HG03457 (cell line): ENCODE measurements around the gene BMERB1.
"Not testable (repeated sequence)": the region's sequence is repeated elsewhere in the genome, so short reads cannot be mapped to it uniquely, and the experiment has no call there.

ENCODE experiments used
- ATAC-seq: cut with Tn5 transposase; IDR thresholded peaks from one replicate; pipeline ENCODE4 v1.9.1; 2021; ENCODE audit warnings: moderate number of reproducible peaks; ENCODE audit not compliant: unreplicated experiment

The BMERB1 gene

DNA sequence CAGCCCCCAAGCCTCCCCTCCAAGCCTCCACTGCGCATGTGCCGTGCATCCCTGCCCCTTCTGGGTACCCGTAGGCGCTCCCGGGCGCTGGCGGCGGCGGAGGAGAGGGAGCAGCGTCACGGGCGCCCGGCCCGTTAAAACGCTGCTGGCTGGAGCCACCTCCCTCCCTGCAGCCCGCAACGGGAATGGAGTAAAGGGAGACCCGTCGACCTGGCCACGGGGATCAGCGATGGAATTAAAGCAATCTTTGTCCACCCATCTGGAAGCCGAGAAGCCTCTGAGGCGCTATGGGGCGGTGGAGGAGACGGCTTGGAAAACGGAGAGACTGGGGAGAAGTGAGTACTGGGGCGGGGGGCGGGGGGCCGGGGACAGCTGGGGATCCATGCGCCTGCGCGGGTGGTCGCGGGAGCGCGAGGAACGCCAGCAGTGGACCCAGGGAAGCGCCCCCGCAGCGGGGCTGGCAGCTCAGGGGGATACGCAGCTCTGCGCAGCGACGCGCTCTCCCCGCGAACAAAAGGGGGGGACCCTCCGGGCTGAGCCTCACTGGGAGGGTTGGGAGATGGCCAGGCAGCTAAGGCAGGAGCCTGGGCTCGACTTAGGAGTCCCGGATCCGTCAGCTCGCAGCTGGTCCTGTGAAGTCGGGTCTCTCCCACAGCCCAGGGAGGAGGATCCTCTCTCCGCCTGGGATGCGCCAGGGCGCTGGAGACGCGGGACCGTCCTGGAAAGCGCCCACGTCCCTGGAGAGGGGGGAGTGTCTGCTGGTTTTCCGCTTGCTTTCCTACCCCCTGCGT lies at the start of gene BMERB1:
TSS of gene BMERB1 (plus strand) at position 164 of the 791 bp plus-strand sequence. CDS start at position 230, 66 bp downstream.
- no peak for ATAC-seq

DNA sequence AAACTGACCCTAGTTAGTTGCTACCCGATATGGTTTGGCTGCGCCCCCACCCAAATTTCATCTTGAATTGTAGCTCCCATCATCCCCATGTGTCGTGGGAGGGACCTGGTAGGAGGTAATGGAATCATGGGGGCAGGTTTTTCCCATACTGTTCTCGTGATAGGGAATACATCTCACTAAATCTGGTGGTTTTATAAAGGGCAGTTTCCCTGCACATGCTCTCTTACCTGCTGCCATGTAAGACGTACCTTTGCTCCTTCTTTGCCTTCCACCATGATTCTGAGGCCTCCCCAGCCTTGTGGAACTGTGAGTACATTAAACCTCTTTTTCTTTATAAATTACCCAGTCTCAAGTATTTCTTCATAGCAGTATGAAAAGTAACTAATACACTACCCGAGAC lies 46.3 kb upstream of the BMERB1 start:
- not testable (repeated sequence) for ATAC-seq

DNA sequence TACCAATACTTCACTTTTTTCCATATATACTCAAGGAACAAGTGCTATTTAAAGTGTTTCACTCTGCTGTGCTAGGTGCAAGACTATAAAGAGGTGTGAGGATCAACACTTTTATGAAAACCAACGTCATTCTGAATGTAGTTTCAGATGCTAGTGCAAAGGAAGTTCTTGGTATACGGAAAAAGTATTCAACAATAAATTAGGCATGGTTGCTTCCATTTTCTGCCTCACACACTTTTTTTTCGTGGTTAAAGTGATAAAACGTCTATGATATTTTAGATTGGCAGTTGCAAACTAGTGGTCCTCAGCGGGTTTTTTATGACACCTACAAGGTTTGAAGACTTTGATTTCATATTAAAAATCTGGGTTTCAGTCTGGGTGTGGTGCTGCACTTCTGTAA lies 44.5 kb upstream of the BMERB1 start:
- not testable (repeated sequence) for ATAC-seq

DNA sequence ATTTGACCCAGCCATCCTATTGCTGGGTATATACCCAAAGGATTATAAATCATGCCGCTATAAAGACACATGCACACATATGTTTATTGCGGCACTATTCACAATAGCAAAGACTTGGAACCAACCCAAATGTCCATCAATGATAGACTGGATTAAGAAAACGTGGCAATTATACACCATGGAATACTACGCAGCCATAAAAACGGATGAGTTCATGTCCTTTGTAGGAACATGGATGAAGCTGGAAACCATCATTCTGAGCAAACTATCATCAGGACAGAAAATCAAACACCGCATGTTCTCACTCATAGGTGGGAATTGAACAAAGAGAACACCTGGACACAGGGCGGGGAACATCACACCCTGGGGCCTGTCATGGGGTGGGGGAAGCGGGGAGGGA lies 41.4 kb upstream of the BMERB1 start:
- not testable (repeated sequence) for ATAC-seq

DNA sequence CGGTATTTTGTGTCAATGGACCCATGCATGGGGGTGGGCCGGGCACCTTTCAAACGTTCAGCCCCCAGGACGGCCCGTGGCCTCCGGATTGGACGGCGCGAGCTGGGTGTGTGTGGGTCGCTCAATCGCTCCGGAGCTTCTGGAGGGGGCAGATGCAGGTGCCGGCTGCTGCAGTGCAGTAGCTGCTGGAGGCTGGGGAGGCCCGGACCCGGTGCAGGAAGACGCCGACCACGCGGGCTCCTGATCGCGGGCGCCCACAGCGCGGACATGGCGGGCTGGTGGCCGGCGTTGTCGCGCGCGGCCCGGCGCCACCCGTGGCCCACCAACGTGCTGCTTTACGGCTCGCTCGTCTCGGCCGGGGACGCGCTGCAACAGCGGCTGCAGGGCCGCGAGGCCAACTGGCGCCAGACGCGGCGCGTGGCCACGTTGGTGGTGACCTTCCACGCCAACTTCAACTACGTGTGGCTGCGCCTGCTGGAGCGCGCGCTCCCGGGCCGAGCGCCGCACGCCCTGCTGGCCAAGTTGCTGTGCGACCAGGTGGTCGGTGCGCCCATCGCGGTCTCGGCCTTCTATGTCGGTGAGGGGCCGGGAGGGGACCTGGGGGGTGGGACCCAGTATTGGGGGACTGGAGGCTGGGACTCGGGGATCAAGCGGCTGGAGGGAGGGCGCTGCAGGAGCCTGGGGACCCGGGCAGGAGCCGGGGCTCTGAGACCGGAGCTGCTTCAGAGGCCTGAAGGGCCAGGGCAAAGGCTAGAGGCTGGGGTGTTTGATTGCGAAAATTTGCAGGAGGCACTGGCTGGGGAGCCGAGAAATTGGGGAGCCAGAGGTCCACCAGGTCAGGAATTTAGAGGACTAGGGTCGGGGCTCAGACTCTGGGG lies 38.5 kb upstream of the BMERB1 start, which contains the start of gene MPV17L:
TSS of gene MPV17L (plus strand) at position 124 of the 878 bp plus-strand sequence. CDS start at position 268, 144 bp downstream.
- ATAC-seq = not testable (repeated sequence)

DNA sequence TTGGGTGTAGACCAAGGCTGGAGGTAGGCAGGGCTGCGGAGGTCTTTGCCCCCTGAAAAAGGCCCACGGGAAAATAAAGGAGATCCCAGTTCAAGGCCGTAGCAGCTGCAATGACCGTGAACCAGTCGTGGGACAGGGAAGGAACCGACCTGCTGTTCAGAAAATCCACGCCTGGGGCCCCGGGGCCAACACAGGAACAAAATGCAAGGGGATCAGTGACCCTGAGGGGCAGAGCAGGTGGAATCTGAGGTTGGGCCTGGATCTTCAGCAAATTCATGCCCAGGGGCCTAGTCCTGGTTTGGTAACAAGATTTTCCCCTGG lies 37.9 kb upstream of the BMERB1 start:
- not testable (repeated sequence) for ATAC-seq

DNA sequence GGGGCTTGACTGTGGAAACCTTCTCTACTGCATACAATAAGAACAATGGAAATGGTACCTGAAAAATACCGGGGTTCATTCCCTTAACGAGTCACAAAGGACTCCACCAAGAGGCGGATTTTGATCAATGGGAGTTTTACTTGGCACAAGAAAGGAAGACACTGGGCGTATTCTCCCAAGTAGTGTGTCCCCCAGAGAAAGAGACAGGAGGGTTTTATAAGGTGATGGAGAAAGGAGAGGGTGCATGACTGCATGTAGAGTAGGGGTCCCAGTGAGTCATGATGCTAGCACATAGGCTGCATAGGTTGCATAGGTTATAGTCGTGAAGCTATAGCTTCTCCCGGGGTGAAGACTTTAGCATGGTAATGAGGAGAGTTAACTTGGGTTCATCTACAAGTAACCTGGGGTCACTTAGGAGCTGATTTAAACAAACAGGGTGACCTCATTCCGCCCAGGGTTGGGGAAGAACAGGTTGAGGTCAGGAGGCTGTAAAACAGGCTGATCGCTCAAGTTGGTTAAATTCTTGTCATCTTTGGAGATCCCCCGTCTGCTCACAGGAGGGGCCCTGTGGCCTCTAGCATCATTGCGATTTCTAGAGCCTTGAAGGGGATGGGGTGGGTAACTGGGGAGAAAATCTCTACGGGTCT lies 37.3 kb upstream of the BMERB1 start:
- no peak for ATAC-seq

DNA sequence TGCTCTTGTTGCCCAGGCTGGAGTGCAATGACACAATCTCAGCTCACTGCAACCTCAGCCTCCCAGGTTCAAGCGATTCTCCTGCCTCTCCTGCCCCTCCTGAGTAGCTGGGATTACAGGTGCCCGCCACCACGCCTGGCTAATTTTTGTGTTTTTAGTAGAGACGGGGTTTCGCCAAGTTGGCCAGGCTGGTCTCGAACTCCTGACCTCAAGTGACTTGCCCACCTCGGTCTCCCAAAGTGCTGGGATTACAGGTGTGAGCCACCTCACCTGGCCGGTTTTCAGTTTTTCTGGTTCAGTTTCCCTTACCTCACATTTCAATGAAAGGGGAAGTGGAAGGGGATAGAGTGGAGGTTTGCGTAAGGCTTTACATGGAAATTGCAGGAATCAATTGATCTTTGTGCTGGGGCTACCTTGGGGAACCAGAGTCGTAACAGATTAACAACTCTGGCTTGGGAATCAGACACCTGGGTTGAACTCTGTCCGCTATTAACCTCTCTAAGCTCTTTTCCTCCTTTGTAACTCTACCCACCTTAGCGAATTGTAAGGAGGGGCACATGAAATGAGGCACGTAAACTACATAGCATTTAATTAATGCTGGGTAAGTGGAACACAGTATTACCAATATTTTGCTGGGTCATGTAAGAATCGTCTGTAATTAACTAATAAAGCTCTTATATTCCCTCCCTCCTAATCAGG lies 35.6 kb upstream of the BMERB1 start:
- ATAC-seq = no peak

DNA sequence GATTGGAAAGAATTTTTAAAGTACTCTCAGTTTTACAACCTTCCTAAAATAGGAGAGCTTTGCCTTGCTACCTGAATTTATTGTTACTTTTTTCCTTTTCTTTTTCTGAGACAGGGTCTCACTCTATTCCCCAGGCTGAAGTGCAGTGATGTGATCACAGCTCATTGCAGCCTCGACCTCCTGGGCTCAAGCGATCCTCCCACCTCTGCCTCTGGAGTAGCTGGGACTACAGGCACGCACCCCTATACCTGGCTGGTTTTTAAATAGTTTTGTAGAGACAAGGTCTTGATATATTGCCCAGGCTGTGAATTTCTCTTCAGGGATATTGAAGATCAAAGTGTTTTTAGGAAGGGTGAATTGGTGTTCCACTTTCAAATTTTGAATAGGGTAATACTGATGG lies 35.1 kb upstream of the BMERB1 start:
- no peak for ATAC-seq

DNA sequence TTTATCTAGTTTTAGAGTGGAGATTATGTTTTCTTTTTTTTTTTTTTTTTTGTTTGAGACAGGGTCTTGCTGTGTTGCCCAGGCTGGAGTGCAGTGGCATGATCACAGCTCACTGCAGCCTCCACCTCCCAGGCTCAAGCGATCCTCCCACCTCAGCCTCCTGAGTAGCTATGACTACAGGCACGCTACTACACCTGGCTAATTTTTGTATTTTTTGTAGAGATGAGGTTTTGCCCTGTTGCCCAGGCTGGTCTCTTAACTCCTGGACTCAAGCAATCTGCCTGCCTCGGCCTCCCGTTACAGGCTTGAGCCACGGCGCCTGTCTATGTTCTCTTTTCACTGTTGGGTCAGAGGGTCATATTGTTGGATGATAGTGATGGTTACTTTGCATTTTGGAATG lies 34.1 kb upstream of the BMERB1 start:
- not testable (repeated sequence) for ATAC-seq

DNA sequence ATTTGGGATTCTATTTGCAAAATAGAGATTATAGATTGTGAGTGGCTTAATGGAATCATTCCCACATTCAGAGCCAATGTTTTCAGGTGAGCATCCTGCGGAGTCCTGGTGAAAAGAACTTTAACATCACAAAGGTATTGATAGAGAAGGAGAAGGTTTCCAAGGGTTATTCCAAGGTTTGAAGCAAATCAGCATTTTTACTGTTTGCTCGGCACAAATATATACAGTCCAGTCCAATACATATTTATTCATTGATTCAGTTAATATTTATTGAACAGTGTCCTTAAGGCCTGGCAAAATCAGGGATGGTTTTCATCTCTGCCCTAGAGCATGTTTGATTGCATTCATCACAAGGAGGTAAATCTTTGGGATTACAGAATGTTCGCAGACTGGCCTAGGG lies 32.4 kb upstream of the BMERB1 start:
- ATAC-seq = no peak

DNA sequence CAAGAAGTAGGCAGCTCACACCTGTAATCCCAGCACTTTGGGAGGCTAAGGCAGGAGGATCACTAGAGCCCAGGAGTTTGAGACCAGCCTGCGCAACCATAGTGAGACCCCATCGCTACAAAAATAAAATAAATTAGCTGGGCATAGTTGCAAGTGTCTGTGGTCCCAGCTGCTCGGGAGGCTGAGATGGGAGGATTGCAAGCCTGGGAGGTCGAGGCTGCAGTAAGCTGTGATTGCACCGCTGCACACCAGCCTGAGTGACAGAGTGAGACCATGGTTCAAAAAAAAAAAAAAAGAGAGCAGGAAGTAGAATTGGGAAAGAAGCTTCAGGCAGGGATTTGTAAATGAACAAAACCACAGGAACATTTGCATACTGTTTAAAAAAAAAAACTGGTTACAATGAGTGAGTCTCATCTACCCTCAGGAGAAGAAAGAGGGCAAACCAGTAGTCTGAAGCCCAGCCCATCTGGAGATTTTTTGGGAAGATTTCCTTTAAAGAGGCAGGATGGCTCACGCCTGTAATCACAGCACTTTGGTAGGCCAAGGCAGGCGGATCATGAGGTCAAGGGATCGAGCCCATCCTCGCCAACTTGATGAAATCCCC lies 30.9 kb upstream of the BMERB1 start:
- no peak for ATAC-seq

DNA sequence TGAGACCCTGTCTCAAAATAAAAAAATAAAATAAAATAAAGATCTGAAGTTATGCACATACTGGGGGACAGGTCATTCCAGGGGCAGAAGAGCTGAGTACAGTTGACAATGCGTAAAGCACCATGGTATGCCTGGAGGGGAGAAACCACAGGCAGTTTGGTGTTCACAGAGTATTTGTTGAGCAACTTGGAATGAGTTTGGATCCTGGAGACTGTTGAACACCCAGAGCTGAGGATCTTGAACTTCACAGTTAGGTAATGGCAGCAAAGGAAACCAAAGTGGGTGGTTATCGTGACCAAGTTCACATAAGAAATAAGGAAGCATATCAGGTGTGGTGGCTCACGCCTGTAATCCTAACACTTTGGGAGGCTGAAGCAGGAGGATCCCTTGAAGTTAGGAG lies 30.3 kb upstream of the BMERB1 start:
- not testable (repeated sequence) for ATAC-seq

DNA sequence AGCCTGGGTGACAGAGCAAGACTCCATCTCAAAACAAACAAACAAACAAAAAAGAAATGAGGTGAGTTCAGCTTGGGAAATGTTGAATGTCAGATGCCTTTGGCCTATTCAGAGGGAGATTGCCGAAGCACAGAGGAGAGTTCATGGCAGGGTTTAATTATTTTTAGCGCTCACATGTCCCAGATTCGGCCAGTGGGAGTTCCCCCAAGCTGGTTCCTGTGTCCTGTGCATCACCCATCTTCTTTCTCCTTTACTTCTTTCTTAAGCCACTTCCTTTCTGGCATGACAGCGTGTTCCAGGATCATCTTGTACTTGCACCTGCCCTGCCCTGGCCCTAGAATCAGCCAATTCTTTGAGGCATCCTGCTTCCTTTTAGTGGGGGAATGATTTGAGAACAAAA lies 29.6 kb upstream of the BMERB1 start:
- no peak for ATAC-seq

DNA sequence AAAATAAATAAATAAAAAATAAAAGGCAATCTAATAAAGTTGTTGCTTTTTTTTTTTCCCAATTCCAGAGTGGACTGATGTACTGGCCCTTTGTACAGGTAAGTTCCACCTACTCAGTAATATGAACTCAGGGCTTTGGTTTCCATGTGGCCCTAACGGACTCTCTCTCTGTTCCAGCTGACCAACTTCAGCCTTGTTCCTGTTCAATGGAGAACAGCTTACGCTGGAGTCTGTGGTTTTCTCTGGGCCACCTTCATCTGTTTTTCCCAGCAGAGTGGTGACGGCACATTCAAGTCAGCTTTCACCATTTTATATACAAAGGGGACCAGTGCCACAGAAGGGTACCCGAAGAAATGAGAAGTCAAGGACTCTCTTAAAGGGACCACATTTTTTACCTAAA lies 26.6 kb upstream of the BMERB1 start:
- ATAC-seq = not testable (repeated sequence)

DNA sequence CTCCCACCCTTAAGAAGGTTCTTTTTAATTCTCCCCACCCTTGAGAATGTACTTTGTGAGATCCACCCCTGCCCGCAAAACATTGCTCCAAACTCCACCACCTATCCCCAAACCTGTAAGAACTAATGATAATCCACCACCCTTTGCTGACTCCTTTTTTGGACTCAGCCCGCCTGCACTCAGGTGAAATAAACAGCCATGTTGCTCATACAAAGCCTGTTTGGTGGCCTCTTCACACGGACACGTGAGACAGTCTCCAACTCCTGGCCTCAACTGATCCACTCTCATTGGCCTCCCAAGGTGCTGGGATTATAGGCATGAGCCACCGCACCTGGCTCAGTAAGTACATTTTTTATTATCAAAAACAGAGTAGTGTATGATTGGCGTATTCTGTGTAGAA lies 24.9 kb upstream of the BMERB1 start:
- not testable (repeated sequence) for ATAC-seq

DNA sequence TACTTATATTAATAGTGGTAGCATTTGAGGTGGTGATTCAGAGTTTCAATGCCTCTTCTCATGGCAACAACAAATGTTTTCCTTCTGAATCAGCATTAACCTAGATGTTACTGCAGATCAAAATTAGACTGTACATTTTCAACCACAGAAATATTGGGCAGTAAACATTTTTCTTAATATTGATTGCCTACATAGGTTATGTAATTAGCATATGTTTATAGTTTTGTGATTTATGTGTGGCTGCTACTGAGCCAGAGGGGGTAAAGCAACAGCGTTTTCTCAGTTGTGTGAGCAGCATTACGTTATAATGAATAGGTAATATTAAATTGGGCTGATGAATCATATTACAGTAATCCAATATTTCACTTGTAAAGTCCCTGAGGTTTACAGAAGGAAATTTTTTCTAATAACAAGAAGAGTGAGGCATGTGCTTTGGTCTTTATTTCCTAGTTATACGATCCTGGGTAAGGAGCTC lies 18.8 kb upstream of the BMERB1 start:
- no peak for ATAC-seq

DNA sequence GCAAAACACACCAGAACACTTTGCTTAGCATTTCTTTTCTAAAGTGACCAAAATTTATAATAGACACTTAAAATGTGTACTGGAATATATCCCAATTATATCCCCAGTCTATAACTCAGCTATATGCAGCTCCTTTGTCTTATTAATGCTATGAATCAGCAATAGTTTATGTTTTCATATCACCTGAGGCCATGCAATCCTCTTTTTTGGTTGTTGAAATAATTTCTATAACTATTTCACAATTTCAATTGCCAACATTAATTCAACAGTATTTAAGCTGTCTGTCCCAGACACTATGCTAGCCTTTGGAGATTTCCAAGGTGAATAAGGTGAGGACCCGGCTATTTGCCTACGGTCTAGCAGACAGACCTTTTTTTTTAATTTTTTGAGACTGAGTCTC lies 17.2 kb upstream of the BMERB1 start:
- no peak for ATAC-seq

DNA sequence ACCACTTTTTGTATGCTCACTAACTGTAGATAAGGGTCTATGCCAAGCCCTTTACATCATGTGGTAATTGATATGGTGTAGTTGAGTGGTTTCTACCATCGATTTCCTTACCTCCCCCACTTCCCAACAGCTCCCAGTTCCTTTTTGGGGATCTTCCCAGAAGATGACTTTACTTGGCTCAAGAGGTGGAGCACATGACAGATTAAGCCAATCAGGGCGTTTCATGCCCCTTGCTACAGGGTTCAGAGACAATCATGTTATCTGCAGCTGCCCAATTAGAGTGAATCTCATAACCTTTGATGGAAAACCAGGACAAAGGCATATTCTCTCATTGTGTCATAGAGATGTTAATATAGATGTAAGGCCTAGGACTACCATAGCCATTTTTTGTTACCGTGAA lies 16.2 kb upstream of the BMERB1 start:
- no peak for ATAC-seq

DNA sequence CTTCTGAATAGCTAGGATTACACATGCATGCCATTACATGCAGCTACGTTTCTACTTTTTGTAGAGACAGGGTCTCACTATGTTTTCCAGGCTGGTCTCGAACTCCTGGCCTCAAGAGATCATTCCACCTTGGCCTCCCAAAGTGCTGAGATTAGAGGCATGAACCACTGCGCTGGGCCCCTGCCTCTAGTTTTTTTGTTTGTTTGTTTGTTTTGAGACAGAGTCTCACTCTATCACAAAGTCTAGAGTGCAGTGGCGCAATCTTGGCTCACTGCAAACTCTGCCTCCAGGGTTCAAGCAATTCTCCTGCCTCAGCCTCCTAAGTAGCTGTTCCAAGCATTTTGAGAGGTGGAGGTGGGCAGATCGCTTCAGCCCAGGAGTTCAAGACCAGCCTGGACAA lies 12.7 kb upstream of the BMERB1 start:
- ATAC-seq = not testable (repeated sequence)
